HEK293T (cell line): Measurements from ENCODE around the gene CLN6.

Experiments
- CTCF ChIA-PET: fragments of 350-600 bp; formaldehyde crosslinking; extraction: SDS; loops from one replicate; lab custom pipeline; 2021; ENCODE audit warnings: antibody characterized with exemption, inconsistent platforms; lab: Yijun Ruan, JAX
- POLR2A ChIA-PET: fragments of 350-600 bp; formaldehyde crosslinking; extraction: SDS; loops from one replicate; lab custom pipeline; 2020; ENCODE audit warnings: antibody characterized with exemption, inconsistent platforms; lab: Yijun Ruan, JAX
- DNase-seq: peaks from one replicate; pipeline ENCODE4 v3.0.0; 2012; ENCODE audit warnings: mixed read lengths; ENCODE audit errors: extremely low spot score
- BHLHE40 ChIP-seq: fragments of 450-650 bp; IDR thresholded peaks from 2 replicates; pipeline ENCODE4 v1.6.1; 2016; ENCODE audit warnings: mild to moderate bottlenecking, moderate library complexity, borderline replicate concordance
- CTBP1 ChIP-seq: fragments of 450-650 bp; IDR thresholded peaks from 2 replicates; pipeline ENCODE4 v1.6.1; 2016; ENCODE audit warnings: borderline replicate concordance
- ELF4 ChIP-seq: fragments of 450-650 bp; IDR thresholded peaks from 2 replicates; pipeline ENCODE4 v1.6.1; 2017; ENCODE audit warnings: antibody characterized with exemption
- FOXA1 ChIP-seq: fragments of 450-650 bp; IDR thresholded peaks from 2 replicates; pipeline ENCODE4 v1.6.1; 2016; ENCODE audit warnings: mild to moderate bottlenecking
- FOXM1 ChIP-seq: fragments of 450-650 bp; IDR thresholded peaks from 2 replicates; pipeline ENCODE4 v1.6.1; 2017; ENCODE audit warnings: mild to moderate bottlenecking, borderline replicate concordance
- L3MBTL2 ChIP-seq: fragments of 450-650 bp; conservative IDR thresholded peaks from 2 replicates; pipeline ENCODE4 v1.6.1; 2016; ENCODE audit warnings: mild to moderate bottlenecking
- LEF1 ChIP-seq: fragments of 450-650 bp; IDR thresholded peaks from 2 replicates; pipeline ENCODE4 v1.6.1; 2017; ENCODE audit warnings: mild to moderate bottlenecking, borderline replicate concordance
- NFRKB ChIP-seq: fragments of 450-650 bp; IDR thresholded peaks from 2 replicates; pipeline ENCODE4 v1.6.1; 2016; ENCODE audit warnings: mild to moderate bottlenecking, moderate library complexity
- PKNOX1 ChIP-seq: fragments of 450-650 bp; IDR thresholded peaks from 2 replicates; pipeline ENCODE4 v1.6.1; 2016
- SUZ12 ChIP-seq: fragments of 450-650 bp; IDR thresholded peaks from 2 replicates; pipeline ENCODE4 v1.6.1; 2016; ENCODE audit warnings: mild to moderate bottlenecking
- TARDBP ChIP-seq: fragments of 450-650 bp; IDR thresholded peaks from 2 replicates; pipeline ENCODE4 v1.6.1; 2016

Gene CLN6

GRCh38 chr15:68157074-68157473 lies 72.5 kb downstream of the CLN6 start:
- CTCF ChIA-PET, result interaction anchor here (0.5 kb wide), 1 partner anchor 38 kb away, joined by 3 read pairs; no protein-coding TSS in a partner anchor

More at GRCh38 chr15:68157074-68157473, 72.5 kb downstream of the CLN6 start:
- POLR2A ChIA-PET, result no interaction called here
- no peak for DNase-seq
- no peak for TF ChIP-seq TARDBP
- TF ChIP-seq BHLHE40, result no peak
- TF ChIP-seq CTBP1, result no peak
- no peak for TF ChIP-seq NFRKB
- no peak for TF ChIP-seq LEF1
- TF ChIP-seq L3MBTL2, result no peak
- TF ChIP-seq PKNOX1, result no peak
- no peak for TF ChIP-seq FOXM1
- no peak for TF ChIP-seq ELF4
- no peak for TF ChIP-seq FOXA1
- no peak for TF ChIP-seq SUZ12
